WERI-Rb-1 (cell line): ENCODE measurements around the gene OR2F2.

Experiments
- DNase-seq: peaks from one replicate; pipeline ENCODE4 v3.0.0-alpha.2; 2020
- H3K27ac ChIP-seq: fragments of 250-450 bp; sonication (Bioruptor Pico); 2 replicates; pipeline ENCODE4 v1.5.1; 2020; ENCODE audit warnings: mild to moderate bottlenecking, moderate library complexity
- H3K27me3 ChIP-seq: fragments of 250-450 bp; sonication (Bioruptor Pico); 2 replicates; pipeline ENCODE4 v1.5.1; 2021; ENCODE audit warnings: mild to moderate bottlenecking, low read depth, moderate library complexity; ENCODE audit not compliant: insufficient read depth, severe bottlenecking
- H3K36me3 ChIP-seq: fragments of 250-450 bp; sonication (Bioruptor Pico); 2 replicates; pipeline ENCODE4 v1.5.1; 2020; ENCODE audit warnings: mild to moderate bottlenecking, moderate library complexity
- H3K4me3 ChIP-seq: 2 replicates; pipeline ENCODE4 v1.5.1; 2011; ENCODE audit warnings: low read depth, mild to moderate bottlenecking, control low read depth, low read length
- H3K9me3 ChIP-seq: fragments of 250-450 bp; sonication (Bioruptor Pico); 2 replicates; pipeline ENCODE4 v1.5.1; 2021; ENCODE audit warnings: mild to moderate bottlenecking, moderate library complexity; ENCODE audit not compliant: severe bottlenecking
- TF ChIP-seq, protein P1 (sequence below): IDR thresholded peaks from 2 replicates; pipeline ENCODE4 v1.5.1; 2011; ENCODE audit warnings: low read depth, mild to moderate bottlenecking, control low read depth, inconsistent platforms, low read length

Gene OR2F2

DNA sequence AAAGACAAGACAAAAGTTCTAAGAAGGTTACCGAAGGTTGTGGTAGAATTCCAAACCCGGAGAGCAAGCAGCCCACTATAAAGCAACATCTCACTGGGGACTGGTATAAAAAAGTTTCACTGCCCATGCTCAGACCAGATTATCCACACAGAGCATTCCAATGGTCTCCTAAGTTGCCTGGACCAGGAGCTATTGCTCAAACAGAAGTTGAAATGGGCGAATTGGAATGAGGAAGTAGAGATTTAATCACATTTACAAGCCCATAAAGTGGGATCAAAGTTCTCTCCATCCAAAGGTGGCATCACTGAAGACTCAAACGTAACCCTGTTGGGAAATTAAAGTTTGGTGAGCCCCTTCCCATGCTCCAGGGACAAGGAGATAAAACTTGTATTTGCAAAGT lies 39.4 kb downstream of the OR2F2 start:
- no peak for DNase-seq
- H3K9me3 ChIP-seq, result no peaks in the 10 kb centered on the region
- no peaks in the 10 kb centered on the region for H3K36me3 ChIP-seq
- no peak overlapping the region for H3K4me3 ChIP-seq
- TF ChIP-seq, protein P1, sequence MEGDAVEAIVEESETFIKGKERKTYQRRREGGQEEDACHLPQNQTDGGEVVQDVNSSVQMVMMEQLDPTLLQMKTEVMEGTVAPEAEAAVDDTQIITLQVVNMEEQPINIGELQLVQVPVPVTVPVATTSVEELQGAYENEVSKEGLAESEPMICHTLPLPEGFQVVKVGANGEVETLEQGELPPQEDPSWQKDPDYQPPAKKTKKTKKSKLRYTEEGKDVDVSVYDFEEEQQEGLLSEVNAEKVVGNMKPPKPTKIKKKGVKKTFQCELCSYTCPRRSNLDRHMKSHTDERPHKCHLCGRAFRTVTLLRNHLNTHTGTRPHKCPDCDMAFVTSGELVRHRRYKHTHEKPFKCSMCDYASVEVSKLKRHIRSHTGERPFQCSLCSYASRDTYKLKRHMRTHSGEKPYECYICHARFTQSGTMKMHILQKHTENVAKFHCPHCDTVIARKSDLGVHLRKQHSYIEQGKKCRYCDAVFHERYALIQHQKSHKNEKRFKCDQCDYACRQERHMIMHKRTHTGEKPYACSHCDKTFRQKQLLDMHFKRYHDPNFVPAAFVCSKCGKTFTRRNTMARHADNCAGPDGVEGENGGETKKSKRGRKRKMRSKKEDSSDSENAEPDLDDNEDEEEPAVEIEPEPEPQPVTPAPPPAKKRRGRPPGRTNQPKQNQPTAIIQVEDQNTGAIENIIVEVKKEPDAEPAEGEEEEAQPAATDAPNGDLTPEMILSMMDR, result no peak
- no peaks in the 10 kb centered on the region for H3K27me3 ChIP-seq
- no peak overlapping the region for H3K27ac ChIP-seq

DNA sequence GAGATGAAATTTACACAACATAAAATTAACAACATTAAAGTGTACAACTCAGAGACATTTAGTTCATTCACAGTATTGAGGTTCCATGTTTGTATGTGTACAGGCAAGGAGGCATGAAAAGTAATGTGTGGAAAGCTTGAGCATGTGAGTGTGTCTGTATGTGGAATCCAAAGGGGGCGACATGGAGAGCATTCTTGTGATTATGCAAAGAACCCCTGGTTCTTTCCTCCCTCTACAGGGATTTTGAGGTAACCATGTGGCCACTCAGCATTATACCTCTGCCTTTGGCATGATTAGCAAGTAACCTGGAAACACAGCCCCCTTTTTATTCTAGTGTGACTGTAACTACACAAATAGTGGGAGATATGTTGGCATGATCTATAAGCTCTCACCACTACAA lies 40.6 kb downstream of the OR2F2 start:
- no peaks in the 10 kb centered on the region for H3K9me3 ChIP-seq
- TF ChIP-seq, protein P1, result peak; percentile 42
- H3K27me3 ChIP-seq, result no peaks in the 10 kb centered on the region
- H3K4me3 ChIP-seq, result no peak overlapping the region
- H3K27ac ChIP-seq, result no peak overlapping the region
- no peaks in the 10 kb centered on the region for H3K36me3 ChIP-seq
- DNase-seq, result peak; percentile 24

DNA sequence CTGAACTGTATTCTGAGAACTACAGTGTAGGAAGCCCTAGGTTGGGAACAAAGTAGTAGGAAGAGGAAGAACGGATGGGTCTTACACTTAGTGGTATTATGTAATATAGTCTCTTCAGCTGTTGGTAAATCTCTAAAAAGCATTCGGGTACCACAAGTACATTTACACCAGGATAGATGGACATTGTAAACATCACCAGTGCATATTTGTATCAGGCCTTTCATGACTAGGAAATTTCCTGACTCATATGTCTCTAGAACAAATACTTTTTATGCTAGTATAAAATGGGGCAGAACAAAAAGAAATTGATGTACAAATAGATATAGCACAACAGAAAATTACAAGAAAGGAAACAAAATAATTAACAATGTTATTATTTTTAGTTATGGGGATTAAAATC lies 43.6 kb downstream of the OR2F2 start:
- no peak for DNase-seq
- H3K36me3 ChIP-seq, result no peaks in the 10 kb centered on the region
- TF ChIP-seq, protein P1, result no peak
- H3K27me3 ChIP-seq, result no peaks in the 10 kb centered on the region
- no peak overlapping the region for H3K4me3 ChIP-seq
- H3K9me3 ChIP-seq, result no peaks in the 10 kb centered on the region
- no peak overlapping the region for H3K27ac ChIP-seq

DNA sequence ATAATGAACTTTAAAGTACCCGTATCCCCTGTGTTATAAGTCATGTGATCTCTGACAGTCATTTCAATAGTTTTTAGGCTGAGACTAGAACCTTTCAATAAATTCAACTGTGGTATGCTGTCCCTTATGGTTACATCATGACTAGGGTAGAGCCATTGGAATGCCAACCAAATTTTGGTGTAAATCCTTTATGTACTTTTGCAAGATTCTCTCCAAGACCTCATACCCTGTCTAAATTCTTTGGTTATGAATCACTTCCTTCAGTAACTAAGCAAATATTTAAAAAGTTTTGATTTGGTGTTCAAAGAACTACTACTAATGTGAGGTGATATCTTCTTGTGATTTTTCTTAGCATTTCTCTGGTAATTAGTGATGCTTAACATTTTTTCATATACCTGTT lies 44.3 kb downstream of the OR2F2 start:
- Histone ChIP-seq H3K27me3 (no peaks in the 10 kb centered on the region), H3K36me3 (no peaks in the 10 kb centered on the region), H3K4me3 (no peak overlapping the region), H3K9me3 (no peaks in the 10 kb centered on the region), H3K27ac (no peak overlapping the region)
- TF ChIP-seq, protein P1, result no peak
- DNase-seq, result no peak

DNA sequence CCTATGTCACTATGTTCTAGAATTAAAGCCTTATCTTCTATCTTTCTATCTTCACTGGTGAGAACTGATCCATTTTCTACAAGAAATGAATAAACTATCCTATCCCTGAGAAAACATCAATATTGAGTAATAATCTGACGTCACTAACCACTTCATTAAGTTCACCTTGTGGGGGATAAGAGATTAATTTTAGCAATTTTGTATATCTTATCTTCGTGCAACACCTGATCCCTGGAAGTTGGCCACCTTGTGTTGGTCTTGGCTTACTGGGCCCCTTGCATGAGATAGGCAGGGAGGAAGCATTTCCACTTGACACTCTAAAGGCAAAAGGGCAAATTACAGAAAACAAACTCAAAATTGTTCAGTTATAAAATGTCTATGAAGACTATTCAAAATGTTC lies 45.0 kb downstream of the OR2F2 start:
- Histone ChIP-seq H3K4me3 (no peak overlapping the region), H3K27me3 (no peaks in the 10 kb centered on the region), H3K27ac (no peak overlapping the region), H3K9me3 (no peaks in the 10 kb centered on the region), H3K36me3 (no peaks in the 10 kb centered on the region)
- DNase-seq, result no peak
- TF ChIP-seq, protein P1, result no peak

DNA sequence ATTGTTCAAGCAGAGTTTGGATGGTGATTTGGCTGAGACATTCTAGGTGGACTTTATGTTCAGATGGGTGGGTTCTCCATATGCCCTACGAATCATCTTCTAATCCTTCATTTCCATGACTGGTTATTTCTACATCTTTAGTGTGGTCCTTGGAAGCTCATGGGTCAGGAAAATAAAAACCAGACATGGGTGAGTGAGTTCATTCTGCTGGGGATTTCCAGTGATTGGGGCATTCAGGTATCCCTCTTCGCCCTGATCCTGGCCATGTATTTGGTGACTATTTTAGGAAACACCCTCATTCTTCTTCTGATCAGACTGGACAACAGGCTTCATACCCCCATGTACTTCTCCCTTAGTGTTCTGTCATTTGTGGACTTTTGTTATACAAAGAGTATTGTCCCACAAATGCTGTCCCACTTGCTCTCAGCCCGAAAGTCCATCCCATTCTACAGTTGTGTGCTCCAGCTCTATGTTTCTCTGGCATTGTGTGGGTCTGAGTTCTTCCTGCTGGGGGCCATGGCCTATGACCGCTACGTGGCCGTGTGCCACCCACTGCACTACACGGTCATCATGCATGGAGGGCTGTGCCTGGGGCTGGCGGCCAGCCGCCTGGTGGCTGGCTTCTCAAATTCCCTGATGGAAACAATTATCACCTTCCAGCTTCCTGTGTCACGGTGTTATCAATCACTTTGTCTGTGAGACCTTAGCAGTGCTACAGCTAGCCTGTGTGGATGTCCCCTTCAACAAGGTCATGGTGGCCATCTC lies 45.9 kb downstream of the OR2F2 start:
- Histone ChIP-seq H3K9me3 (no peaks in the 10 kb centered on the region), H3K4me3 (no peak overlapping the region), H3K27ac (no peak overlapping the region), H3K36me3 (no peaks in the 10 kb centered on the region), H3K27me3 (no peaks in the 10 kb centered on the region)
- TF ChIP-seq, protein P1, result no peak
- no peak for DNase-seq
